IMR-90 (cell line): ENCODE measurements around the gene MMP2. TPM values are rescaled to one million over a fixed set of nuclear protein-coding genes. Genes with fewer than 3 reads are reported as not detected.
A peak's percentile ranks its signal among the peaks of the same experiment; 100 is the strongest.

ENCODE experiments used
- ATAC-seq: fragments of 200-7000 bp; cut with Tn5 transposase; 2 replicates; pipeline ENCODE4 v1.9.1; 2020; ENCODE audit warnings: low read depth, mild to moderate bottlenecking, moderate library complexity
- BruUV-seq: library from RNA; stranded (reverse); fragments of 400-500 nt; replicated peaks from 2 replicates; lab custom pipeline; 2021; lab: Mats Ljungman, UMichigan
- CTCF ChIA-PET: fragments of 300-600 bp; formaldehyde crosslinking; extraction: SDS; loops from one replicate; lab custom pipeline; 2021; ENCODE audit warnings: antibody characterized with exemption; lab: Yijun Ruan, JAX
- POLR2A ChIA-PET: fragments of 300-600 bp; sonication (Branson Sonifier 250); formaldehyde crosslinking; loops from one replicate; lab custom pipeline; 2022; ENCODE audit warnings: antibody characterized with exemption; ENCODE audit not compliant: unreplicated experiment; lab: Charles Lee
- DNase-seq: peaks from one replicate; pipeline ENCODE4 v3.0.0; 2013
- H2AFZ ChIP-seq: replicated peaks from 2 replicates; pipeline ENCODE3; 2013; ENCODE audit warnings: low read length, mild to moderate bottlenecking; ENCODE audit not compliant: poor library complexity
- H2AK5ac ChIP-seq: 2 replicates; pipeline ENCODE4 v1.6.1; 2013; ENCODE audit warnings: low read depth, low read length, inconsistent platforms
- H2AK9ac ChIP-seq: replicated peaks from 2 replicates; pipeline ENCODE3; 2013; ENCODE audit warnings: mild to moderate bottlenecking, low read depth, low read length, moderate library complexity; ENCODE audit not compliant: poor library complexity
- H2BK120ac ChIP-seq: 2 replicates; pipeline ENCODE4 v1.6.1; 2013; ENCODE audit warnings: low read depth, low read length, inconsistent platforms
- H2BK15ac ChIP-seq: 3 replicates; pipeline ENCODE4 v1.6.1; 2013; ENCODE audit warnings: low read depth, low read length, inconsistent platforms
- H2BK20ac ChIP-seq: 2 replicates; pipeline ENCODE4 v1.6.1; 2013; ENCODE audit warnings: low read depth, mild to moderate bottlenecking, inconsistent platforms, low read length, moderate library complexity
- H2BK5ac ChIP-seq: 2 replicates; pipeline ENCODE4 v1.6.1; 2013; ENCODE audit warnings: mild to moderate bottlenecking, low read depth, low read length, inconsistent platforms; ENCODE audit not compliant: poor library complexity, severe bottlenecking
- H3K14ac ChIP-seq: replicated peaks from 2 replicates; pipeline ENCODE4 v1.6.1; 2013; ENCODE audit warnings: low read depth, low read length, inconsistent platforms
- H3K18ac ChIP-seq: 2 replicates; pipeline ENCODE4 v1.6.1; 2013; ENCODE audit warnings: low read depth, low read length, control low read depth
- H3K23ac ChIP-seq: 2 replicates; pipeline ENCODE4 v1.6.1; 2013; ENCODE audit warnings: low read depth, low read length, inconsistent platforms
- H3K27ac ChIP-seq: 2 replicates; pipeline ENCODE4 v1.5.1; 2013; ENCODE audit warnings: mild to moderate bottlenecking, control low read depth, low read length; ENCODE audit not compliant: insufficient read depth
- H3K27me3 ChIP-seq: 2 replicates; pipeline ENCODE4 v1.6.1; 2013; ENCODE audit warnings: low read length; ENCODE audit not compliant: control insufficient read depth, insufficient read depth
- H3K36me3 ChIP-seq: 2 replicates; pipeline ENCODE4 v1.6.1; 2013; ENCODE audit warnings: low read length, mixed read lengths; ENCODE audit not compliant: control insufficient read depth, insufficient read depth
- H3K4ac ChIP-seq: 2 replicates; pipeline ENCODE4 v1.6.1; 2013; ENCODE audit warnings: low read depth, low read length, inconsistent platforms
- H3K4me1 ChIP-seq: 2 replicates; pipeline ENCODE4 v1.6.1; 2013; ENCODE audit warnings: low read length, mixed read lengths; ENCODE audit not compliant: control insufficient read depth, insufficient read depth
- H3K4me2 ChIP-seq: 2 replicates; pipeline ENCODE4 v1.6.1; 2013; ENCODE audit warnings: low read depth, mild to moderate bottlenecking, control low read depth, low read length, moderate library complexity
- H3K4me3 ChIP-seq: 2 replicates; pipeline ENCODE4 v1.5.1; 2013; ENCODE audit warnings: low read depth, mild to moderate bottlenecking, control low read depth, low read length, moderate library complexity; ENCODE audit not compliant: insufficient read depth
- H3K56ac ChIP-seq: 2 replicates; pipeline ENCODE4 v1.6.1; 2013; ENCODE audit warnings: low read length, inconsistent platforms; ENCODE audit not compliant: insufficient read depth; ENCODE audit errors: extremely low read depth
- H3K79me1 ChIP-seq, 2 experiments: 2 replicates each; pipeline ENCODE4 v1.6.1; 2013; ENCODE audit warnings: low read length in 2 of 2, inconsistent platforms in 1 of 2, low read depth in 1 of 2
- H3K9ac ChIP-seq: 2 replicates; pipeline ENCODE4 v1.6.1; 2013; ENCODE audit warnings: low read depth, low read length, control low read depth
- H3K9me1 ChIP-seq: 2 replicates; pipeline ENCODE4 v1.6.1; 2013; ENCODE audit warnings: low read length, inconsistent platforms; ENCODE audit not compliant: insufficient read depth
- H3K9me3 ChIP-seq: 2 replicates; pipeline ENCODE4 v1.6.1; 2013; ENCODE audit warnings: low read length; ENCODE audit not compliant: control insufficient read depth, insufficient read depth
- H4K20me1 ChIP-seq: 2 replicates; pipeline ENCODE4 v1.6.1; 2013; ENCODE audit warnings: low read length, inconsistent platforms; ENCODE audit not compliant: insufficient read depth
- H4K5ac ChIP-seq: 2 replicates; pipeline ENCODE4 v1.6.1; 2013; ENCODE audit warnings: mild to moderate bottlenecking, low read depth, low read length, control low read depth
- H4K8ac ChIP-seq, 2 experiments: 2 replicates each; pipeline ENCODE4 v1.6.1; 2013; ENCODE audit warnings: low read depth in 2 of 2, low read length in 2 of 2, control low read depth in 1 of 2, inconsistent platforms in 1 of 2
- H4K91ac ChIP-seq: 2 replicates; pipeline ENCODE4 v1.6.1; 2013; ENCODE audit warnings: low read depth, low read length, inconsistent platforms; ENCODE audit not compliant: insufficient read depth
- BHLHE40 ChIP-seq: fragments of 150-350 bp; IDR thresholded peaks from 2 replicates; pipeline ENCODE4 v1.6.1; 2016; ENCODE audit warnings: mild to moderate bottlenecking, low read depth, low read length
- CEBPB ChIP-seq: IDR thresholded peaks from 2 replicates; pipeline ENCODE4 v1.6.1; 2012; ENCODE audit warnings: low read depth, low read length, improper control_type of control experiment
- CHD1 ChIP-seq: IDR thresholded peaks from 2 replicates; pipeline ENCODE4 v1.6.1; 2012; ENCODE audit warnings: low read depth, low read length, improper control_type of control experiment
- CTCF ChIP-seq: conservative IDR thresholded peaks from 2 replicates; pipeline ENCODE4 v1.5.1; 2012; ENCODE audit warnings: mild to moderate bottlenecking, low read depth, low read length, improper control_type of control experiment
- ELK1 ChIP-seq: fragments of 150-350 bp; IDR thresholded peaks from 2 replicates; pipeline ENCODE4 v1.6.1; 2016; ENCODE audit warnings: low read depth, mild to moderate bottlenecking, low read length, moderate library complexity, borderline replicate concordance
- MAFK ChIP-seq: IDR thresholded peaks from 2 replicates; pipeline ENCODE4 v1.6.1; 2012; ENCODE audit warnings: low read depth, low read length, improper control_type of control experiment
- RAD21 ChIP-seq: IDR thresholded peaks from 2 replicates; pipeline ENCODE4 v1.6.1; 2012; ENCODE audit warnings: low read length, improper control_type of control experiment
- RCOR1 ChIP-seq: IDR thresholded peaks from 2 replicates; pipeline ENCODE4 v1.6.1; 2012; ENCODE audit warnings: mild to moderate bottlenecking, low read length, improper control_type of control experiment; ENCODE audit not compliant: insufficient replicate concordance
- RFX5 ChIP-seq: IDR thresholded peaks from 2 replicates; pipeline ENCODE4 v1.8.0; 2012; ENCODE audit warnings: low read depth, mild to moderate bottlenecking, low read length, moderate library complexity
- USF2 ChIP-seq: fragments of 150-350 bp; IDR thresholded peaks from 2 replicates; pipeline ENCODE4 v1.6.1; 2017; ENCODE audit warnings: mild to moderate bottlenecking, antibody characterized with exemption, low read length, low read depth
- WGBS, 2 experiments: methylation state at CpG; one replicate each; pipeline versions ENCODE4 v1.1.5 to v1.1.7; 2013; ENCODE audit warnings: missing lambda C conversion rate in 2 of 2; ENCODE audit not compliant: insufficient read length in 1 of 2; ENCODE audit errors: extremely low coverage in 2 of 2; 5-methylcytosine and 5-hydroxymethylcytosine counted together
- dilution Hi-C: fragments of 300-500 bp; cut with HindIII; formaldehyde crosslinking; loops from one replicate; pipeline ENCODE4 v1.14.3; 2018; ENCODE audit warnings: low sequenced_read_pairs; ENCODE audit not compliant: unreplicated experiment
- in situ Hi-C: fragments of 300-500 bp; cut with MboI; formaldehyde crosslinking; loops from 3 replicates; pipeline ENCODE4 v1.14.3; 2019; ENCODE audit warnings: low sequenced_read_pairs, inconsistent platforms, mixed read lengths
- intact Hi-C: fragments of 100-400 bp; cut with micrococcal nuclease; formaldehyde crosslinking; loops from 2 replicates; pipeline ENCODE4 v1.10.0; 2022
- polyA plus RNA-seq, 3 experiments: library from polyadenylated mRNA; depleted of rRNA; stranded (reverse); fragments of >200 nt; gene quantifications; 2 replicates each; pipeline ENCODE4 v1.2.3, GENCODE V29; 2012; ENCODE audit warnings: low replicate concordance in 1 of 3
- total RNA-seq: library from RNA; depleted of rRNA; stranded (reverse); fragments of >200 nt; gene quantifications from 2 replicates; pipeline ENCODE4 v1.2.3, GENCODE V29; 2012

MMP2 gene
- total and polyA plus RNA-seq, 2 of the 4 experiments (the other 2 are of a cell fraction) = 240 to 574 TPM

GRCh38 chr16:55436587-55436986 is 42.4 kb upstream of the MMP2 start:
- BruUV-seq = no TSS peak
- Histone ChIP-seq H3K9ac (no peak overlapping the region), H3K23ac (no peak overlapping the region), H3K4me2 (no peak overlapping the region), H3K27ac (no peak overlapping the region), H4K8ac (no peak overlapping the region), H3K9me1 (no peaks in the 10 kb centered on the region), H2AK5ac (no peak overlapping the region), H4K5ac (no peak overlapping the region), H3K9me3 (no peaks in the 10 kb centered on the region), H2BK15ac (no peak overlapping the region), H3K56ac (no peak overlapping the region), H2BK5ac (no peak overlapping the region), H3K14ac (no peak overlapping the region), H3K18ac (no peak overlapping the region), H2BK20ac (no peak overlapping the region), H3K79me1 (no peaks in the 10 kb centered on the region), H2AK9ac (peak overlapping the region; percentile 5), H2AFZ (no peak overlapping the region), H3K27me3 (peaks cover 2% of the 10 kb centered on the region; the same call in 1 of the 2 replicates), H4K91ac (no peak overlapping the region), H3K36me3 (no peaks in the 10 kb centered on the region), H3K4me3 (no peak overlapping the region), H4K20me1 (no peaks in the 10 kb centered on the region), H2BK120ac (no peak overlapping the region), H3K4ac (no peak overlapping the region), H3K4me1 (no peaks in the 10 kb centered on the region)
- in situ Hi-C loops (no loop called here), dilution Hi-C loops (no loop called here), intact Hi-C loops (no loop called here)
- WGBS, 2 experiments = 20% methylated on average over 1 of the region's 3 CpGs; no CpG with 5 or more reads in 1 of the 2 experiments
- ChIA-PET CTCF (no interaction called here), POLR2A (no interaction called here)
- ATAC-seq (no peak), DNase-seq (no peak)
- TF ChIP-seq CEBPB (no peak), BHLHE40 (no peak), ELK1 (no peak), MAFK (no peak), CHD1 (no peak), RCOR1 (no peak), USF2 (no peak), RAD21 (no peak), CTCF (no peak), RFX5 (no peak)
